MV-4-11 (cell line): Measurements from ENCODE around the gene THOC6.
"Not testable (repeated sequence)": the region's sequence is repeated elsewhere in the genome, so short reads cannot be mapped to it uniquely, and the experiment has no call there.

Experiments used
- DNase-seq: peaks from one replicate; lab custom pipeline; 2025; lab: John Stamatoyannopoulos, UW

THOC6 gene

DNA sequence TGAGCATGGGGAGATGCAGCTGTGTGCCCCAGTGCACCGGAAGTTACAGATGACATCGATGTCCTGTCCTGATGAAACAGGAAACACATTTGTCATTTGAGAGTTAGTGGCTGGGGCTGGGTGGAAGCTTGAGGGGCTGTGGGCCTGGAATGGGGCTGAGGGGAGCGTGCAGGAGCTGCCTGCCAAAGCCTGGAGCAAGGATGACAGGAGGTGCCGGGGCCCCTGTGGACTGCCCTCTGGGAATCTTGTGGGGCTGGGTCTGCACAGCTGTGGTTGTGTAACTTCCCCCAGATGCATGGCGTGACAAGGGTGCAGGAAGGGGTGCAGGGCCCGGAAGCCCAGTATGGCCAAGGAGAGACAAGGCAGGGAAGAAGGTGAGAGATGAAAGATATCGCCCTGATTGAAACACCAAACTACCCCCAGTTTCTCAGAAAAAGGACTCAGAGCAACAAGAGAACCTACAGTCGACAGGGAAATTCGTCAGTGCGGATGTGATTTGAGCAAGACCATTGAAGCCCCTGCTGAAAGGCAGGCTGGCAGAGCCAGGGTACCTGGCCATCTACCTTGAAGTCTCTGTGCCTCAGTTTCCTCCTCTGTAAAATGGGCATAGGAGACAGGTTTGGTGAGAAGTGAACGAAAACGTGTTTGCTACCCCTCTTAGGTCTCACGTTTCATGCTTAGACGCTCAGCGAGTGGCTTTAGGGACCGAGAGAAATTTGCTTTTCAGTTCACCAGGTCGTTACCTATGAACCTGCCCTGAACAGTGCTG is 31.3 kb downstream of the THOC6 start:
- DNase-seq: peak; percentile 75

DNA sequence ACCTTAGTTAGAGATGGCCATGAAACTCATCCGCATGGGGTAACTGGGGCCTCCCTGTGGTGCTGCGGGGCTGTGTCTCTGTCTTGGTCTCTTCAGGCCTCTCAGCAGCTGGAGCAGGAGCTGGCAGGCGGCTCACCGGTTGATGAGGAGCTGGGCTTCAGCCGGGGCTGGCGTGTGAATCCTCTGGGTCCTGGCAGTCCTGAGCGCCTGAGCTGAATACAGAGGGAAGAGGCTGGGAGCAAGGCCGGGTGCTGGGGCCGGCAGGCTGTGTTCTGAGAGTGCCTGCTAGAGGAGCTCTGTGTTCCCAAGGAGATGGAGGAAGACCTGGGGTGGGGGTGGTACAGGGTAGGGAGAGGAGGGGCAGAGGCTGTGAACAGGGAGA is 31.9 kb downstream of the THOC6 start:
- not testable (repeated sequence) for DNase-seq

GRCh38 chr16:3056336-3057180 is 32.7 kb downstream of the THOC6 start:
- DNase-seq: no peak

- no peak for DNase-seq
Observed at GRCh38 chr16:3057181-3058138, 33.6 kb downstream of the THOC6 start.

GRCh38 chr16:3058139-3059030 is 34.5 kb downstream of the THOC6 start:
- peak; percentile 7 for DNase-seq

DNA sequence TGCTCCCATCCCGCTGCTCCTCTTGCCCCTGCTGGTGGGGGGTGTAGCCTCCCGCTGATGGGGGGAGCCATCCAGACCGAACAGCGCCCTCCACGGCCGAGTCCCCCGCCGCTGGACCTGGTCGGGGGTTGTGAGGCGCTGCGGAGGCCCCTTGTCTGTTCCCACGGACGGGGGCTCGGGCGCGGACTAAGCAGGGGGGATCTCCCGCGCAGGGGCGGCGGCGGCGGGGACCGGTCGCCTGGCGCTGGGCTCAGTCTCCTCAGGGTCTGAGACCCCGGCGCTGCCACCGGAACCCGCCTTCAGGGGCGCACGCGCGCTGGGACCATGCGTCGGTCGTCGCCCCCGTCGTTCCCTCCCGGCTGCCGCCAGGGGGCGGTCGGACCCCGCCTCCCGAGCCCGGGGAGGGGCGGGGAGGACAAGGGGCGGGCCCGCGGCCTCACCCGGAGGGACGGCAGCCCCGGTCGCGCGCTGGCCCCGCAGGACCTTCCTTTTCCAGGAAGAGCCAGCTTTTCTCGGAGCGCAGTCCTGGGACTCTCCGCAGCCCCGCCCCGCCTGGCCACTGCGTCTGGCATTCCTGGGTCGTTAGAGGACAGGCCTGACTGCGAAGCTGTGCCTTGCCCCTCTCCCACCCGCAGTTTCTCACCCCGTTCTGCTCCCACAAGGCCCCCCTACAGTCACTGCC is 35.3 kb downstream of the THOC6 start:
- peak; percentile 76 for DNase-seq

- no peak for DNase-seq
Observed at GRCh38 chr16:3059723-3060242, 35.9 kb downstream of the THOC6 start.

GRCh38 chr16:3060339-3061127 is 36.7 kb downstream of the THOC6 start:
- DNase-seq: no peak

DNA sequence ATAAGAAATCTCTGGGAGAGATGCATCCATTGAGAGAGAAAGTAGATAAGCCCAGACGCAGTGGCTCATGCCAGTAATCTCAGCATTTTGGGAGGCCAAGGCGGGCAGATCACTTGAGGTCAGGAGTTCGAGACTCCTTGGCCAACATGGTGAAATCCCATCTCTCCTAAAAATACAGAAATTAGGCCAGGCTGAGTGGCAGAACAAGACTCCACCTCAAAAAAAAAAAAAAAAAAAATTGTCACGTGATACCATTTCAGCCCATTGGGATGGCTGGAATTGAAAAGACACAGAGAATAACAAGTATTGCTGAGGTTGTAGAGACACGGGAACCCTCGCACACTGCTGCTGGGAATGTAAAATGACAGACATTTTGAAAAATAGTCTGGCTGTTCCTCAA is 38.7 kb downstream of the THOC6 start:
- DNase-seq: no peak

DNA sequence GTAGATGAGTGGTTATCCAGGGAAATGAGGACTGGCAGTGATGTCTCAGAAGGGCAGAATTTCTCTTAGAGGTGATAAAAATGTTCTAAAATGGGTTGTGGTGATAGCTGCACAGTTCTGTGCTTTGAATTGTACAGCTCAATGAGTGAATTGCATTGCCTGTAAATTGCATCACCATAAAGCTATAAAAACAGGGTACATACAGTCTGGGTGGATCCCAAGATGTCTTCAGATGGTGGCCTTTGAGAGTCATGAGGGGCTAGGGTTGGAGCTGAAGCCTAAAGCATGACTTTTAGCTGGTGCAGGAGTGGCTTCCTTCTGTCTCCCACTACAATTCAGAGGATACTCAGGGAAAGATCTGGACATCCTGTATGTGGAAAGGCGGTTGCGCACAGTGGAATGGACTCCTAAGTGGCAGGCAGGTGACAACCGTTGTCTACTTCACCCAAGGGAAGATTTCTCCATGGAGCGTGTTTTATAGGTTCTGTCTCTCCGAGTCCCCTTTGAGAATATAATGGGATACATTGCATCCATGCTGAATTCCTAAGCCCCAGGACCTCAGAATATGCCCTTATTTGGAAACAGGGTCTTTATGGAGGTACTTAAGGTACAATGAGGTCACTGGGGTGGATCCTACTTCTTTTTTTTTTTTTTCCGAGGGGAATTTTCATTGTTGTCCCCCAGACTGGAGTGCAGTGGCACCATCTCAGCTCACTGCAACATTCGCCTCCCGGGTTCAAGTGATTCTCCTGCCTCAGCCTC is 40.0 kb downstream of the THOC6 start:
- no peak for DNase-seq

DNA sequence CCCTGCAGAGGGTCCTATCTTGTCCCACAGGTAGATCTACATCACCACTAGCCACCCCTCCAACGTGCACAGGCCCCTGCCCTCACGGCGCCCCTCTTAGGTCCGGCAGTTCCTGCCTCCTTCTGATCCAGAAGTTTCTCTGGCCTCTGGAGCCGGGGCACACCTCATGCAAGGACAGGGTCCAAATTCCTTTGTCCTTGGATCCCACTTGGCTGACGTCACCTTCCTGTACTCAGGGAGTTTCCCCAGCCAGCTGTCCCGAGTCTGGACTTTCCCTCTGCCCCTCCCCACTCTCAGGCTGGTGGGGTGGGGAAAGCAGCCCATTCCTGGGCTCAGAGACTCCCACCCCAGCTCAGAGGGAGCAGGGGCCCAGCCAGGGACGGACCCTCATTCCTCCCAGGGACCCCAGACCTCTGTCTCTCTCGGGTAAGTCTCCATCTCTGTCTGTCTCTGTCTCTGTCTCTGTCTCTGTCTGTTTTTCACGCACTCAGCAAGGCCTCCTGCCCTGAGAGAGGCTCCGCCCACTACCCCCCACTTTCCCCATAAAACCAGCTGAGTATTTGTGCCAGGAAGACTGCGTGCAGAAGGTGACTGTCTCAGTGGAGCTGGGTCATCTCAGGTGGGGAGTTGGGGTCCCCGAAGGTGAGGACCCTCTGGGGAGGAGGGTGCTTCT is 41.4 kb downstream of the THOC6 start, which contains the start of gene IL32:
Gene IL32, plus strand, starts transcription at position 572 of the 673 bp plus-strand sequence. CDS start 172 bp downstream, outside the sequence.
- DNase-seq: no peak

DNA sequence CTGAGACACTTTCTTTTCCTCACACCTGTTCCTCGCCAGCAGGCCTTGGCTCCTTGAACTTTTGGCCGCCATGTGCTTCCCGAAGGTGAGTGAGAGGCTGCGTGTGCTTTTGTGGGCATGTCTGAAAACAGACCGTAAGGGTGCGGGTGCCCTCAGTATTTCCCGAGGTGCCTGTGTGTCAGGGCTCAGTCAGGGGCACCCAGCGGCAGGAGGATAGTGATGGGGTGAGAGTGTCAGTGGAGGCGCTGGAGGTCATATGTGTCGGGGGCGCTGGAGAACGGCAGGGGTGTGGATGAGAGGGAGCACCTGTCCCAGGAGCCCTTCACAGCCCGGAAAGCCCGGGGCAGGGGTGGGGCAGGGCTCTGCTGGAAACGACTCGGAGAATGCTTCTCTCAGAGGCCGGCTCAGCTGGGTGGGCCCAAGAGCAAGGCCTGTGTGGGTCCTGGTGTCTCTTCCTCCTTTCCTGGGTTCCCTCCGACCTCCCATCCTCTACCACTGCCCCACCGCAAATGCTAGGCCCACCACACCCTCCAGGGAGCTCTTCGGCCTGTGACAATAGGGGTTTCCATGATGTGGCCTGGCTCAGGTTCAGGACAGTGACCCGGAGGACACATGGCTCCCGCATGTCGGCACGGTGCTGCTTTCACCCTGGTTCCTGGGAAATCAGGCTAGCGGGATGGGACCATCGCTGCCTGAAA is 42.1 kb downstream of the THOC6 start:
- DNase-seq: no peak

DNA sequence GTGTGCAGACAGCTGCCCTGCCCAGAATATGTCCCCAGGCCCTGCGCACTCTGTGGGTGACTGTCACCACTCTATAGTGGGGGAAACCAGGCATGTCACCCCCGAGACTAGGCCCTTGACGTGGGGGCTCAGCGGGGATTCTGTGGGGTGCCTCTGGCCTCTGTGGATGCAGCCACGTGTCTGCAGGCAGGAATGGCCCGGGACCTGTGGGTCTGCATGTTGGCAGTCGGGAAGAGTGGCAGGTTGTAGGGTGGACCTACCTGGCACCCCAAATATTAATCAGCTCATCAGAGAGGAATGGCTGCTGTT is 42.6 kb downstream of the THOC6 start:
- no peak for DNase-seq

DNA sequence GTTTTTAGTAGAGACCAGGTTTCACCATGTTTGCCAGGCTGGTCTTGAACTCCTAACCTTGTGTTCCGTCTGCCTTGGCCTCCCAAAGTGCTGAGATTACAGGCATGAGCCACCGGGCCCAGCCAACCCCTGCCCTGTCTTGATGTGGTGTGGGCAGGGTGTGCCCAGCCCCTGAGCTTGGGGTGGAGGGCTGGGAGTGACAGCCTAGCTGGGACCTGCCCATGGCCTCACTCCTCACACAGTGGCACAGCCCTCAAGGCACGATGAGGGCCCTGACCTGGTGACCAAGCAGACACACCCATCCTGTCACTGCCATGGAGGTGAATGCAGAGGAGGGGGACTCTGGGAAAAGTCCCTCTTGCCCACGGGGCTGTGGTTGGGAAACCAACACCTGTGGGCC is 44.7 kb downstream of the THOC6 start:
- DNase-seq: no peak

GRCh38 chr16:3069146-3069545 is 45.3 kb downstream of the THOC6 start:
- not testable (repeated sequence) for DNase-seq

- DNase-seq: no peak
Observed at GRCh38 chr16:3070608-3071111, 46.8 kb downstream of the THOC6 start.

GRCh38 chr16:3071655-3072054 is 47.8 kb downstream of the THOC6 start:
- no peak for DNase-seq
